H9 (cell line): Measurements from ENCODE around the gene CTNNB1. TPM values are rescaled to one million over a fixed set of nuclear protein-coding genes. Genes with fewer than 3 reads are reported as not detected.

Experiments used
- DNase-seq: peaks from one replicate; pipeline ENCODE4 v3.0.0-alpha.2; 2017
- H2AFZ ChIP-seq: one replicate; pipeline ENCODE4 v1.6.1; 2013; ENCODE audit warnings: mild to moderate bottlenecking, low read length, control low read depth, moderate library complexity
- H2AK5ac ChIP-seq: 2 replicates; pipeline ENCODE4 v1.6.1; 2013; ENCODE audit warnings: low read length, control low read depth, mixed read lengths; ENCODE audit not compliant: insufficient read length
- H2BK120ac ChIP-seq: one replicate; pipeline ENCODE4 v1.6.1; 2013; ENCODE audit warnings: low read depth, mild to moderate bottlenecking, low read length, control low read depth, inconsistent platforms; ENCODE audit not compliant: poor library complexity, severe bottlenecking
- H2BK12ac ChIP-seq: 2 replicates; pipeline ENCODE4 v1.6.1; 2013; ENCODE audit warnings: low read length, control low read depth, mixed read lengths, low read depth; ENCODE audit not compliant: insufficient read length
- H2BK15ac ChIP-seq: 2 replicates; pipeline ENCODE4 v1.6.1; 2013; ENCODE audit warnings: low read depth, low read length, control low read depth
- H2BK20ac ChIP-seq: one replicate; pipeline ENCODE4 v1.6.1; 2013; ENCODE audit warnings: low read depth, mild to moderate bottlenecking, low read length, control low read depth, inconsistent platforms; ENCODE audit not compliant: poor library complexity, severe bottlenecking
- H2BK5ac ChIP-seq: 2 replicates; pipeline ENCODE4 v1.6.1; 2013; ENCODE audit warnings: low read length, control low read depth, mixed read lengths; ENCODE audit not compliant: insufficient read length
- H3K14ac ChIP-seq: 2 replicates; pipeline ENCODE4 v1.6.1; 2013; ENCODE audit warnings: low read length, control low read depth; ENCODE audit not compliant: insufficient read depth
- H3K18ac ChIP-seq: 2 replicates; pipeline ENCODE4 v1.6.1; 2013; ENCODE audit warnings: low read depth, mild to moderate bottlenecking, mixed read lengths, low read length, control low read depth; ENCODE audit not compliant: insufficient read length
- H3K23ac ChIP-seq: 2 replicates; pipeline ENCODE4 v1.6.1; 2013; ENCODE audit warnings: low read length, control low read depth, mixed read lengths, low read depth; ENCODE audit not compliant: insufficient read length
- H3K23me2 ChIP-seq: 2 replicates; pipeline ENCODE4 v1.6.1; 2013; ENCODE audit warnings: low read depth, mild to moderate bottlenecking, mixed read lengths, low read length, control low read depth; ENCODE audit not compliant: insufficient read length, poor library complexity, severe bottlenecking
- H3K27ac ChIP-seq: 2 replicates; pipeline ENCODE4 v1.5.1; 2013; ENCODE audit warnings: low read length, control low read depth, mixed read lengths, low read depth; ENCODE audit not compliant: insufficient read length
- H3K27me3 ChIP-seq: 2 replicates; pipeline ENCODE4 v1.6.1; 2013; ENCODE audit warnings: low read length, control low read depth, inconsistent platforms; ENCODE audit not compliant: insufficient read depth
- H3K4ac ChIP-seq: 2 replicates; pipeline ENCODE4 v1.6.1; 2013; ENCODE audit warnings: low read depth, mild to moderate bottlenecking, control low read depth, inconsistent platforms, low read length, moderate library complexity
- H3K4me1 ChIP-seq: 2 replicates; pipeline ENCODE4 v1.6.1; 2013; ENCODE audit warnings: low read length, control low read depth, inconsistent platforms; ENCODE audit not compliant: insufficient read depth
- H3K4me2 ChIP-seq: 2 replicates; pipeline ENCODE4 v1.6.1; 2013; ENCODE audit warnings: low read length, control low read depth, mixed read lengths; ENCODE audit not compliant: insufficient read length, insufficient read depth
- H3K56ac ChIP-seq: 2 replicates; pipeline ENCODE4 v1.6.1; 2013; ENCODE audit warnings: low read depth, mild to moderate bottlenecking, mixed read lengths, low read length, control low read depth; ENCODE audit not compliant: insufficient read length
- H3K79me1 ChIP-seq: 2 replicates; pipeline ENCODE4 v1.6.1; 2013; ENCODE audit warnings: low read depth, mild to moderate bottlenecking, moderate library complexity, low read length, control low read depth, inconsistent platforms; ENCODE audit not compliant: insufficient read depth, poor library complexity, severe bottlenecking
- H3K79me2 ChIP-seq: 2 replicates; pipeline ENCODE4 v1.6.1; 2013; ENCODE audit warnings: low read length, control low read depth, inconsistent platforms; ENCODE audit not compliant: insufficient read depth
- H3K9ac ChIP-seq: 2 replicates; pipeline ENCODE4 v1.6.1; 2013; ENCODE audit warnings: low read length, control low read depth, mixed read lengths; ENCODE audit not compliant: insufficient read length; ENCODE audit errors: extremely low read depth
- H3K9me3 ChIP-seq: one replicate; pipeline ENCODE4 v1.6.1; 2013; ENCODE audit warnings: low read depth, low read length, inconsistent platforms; ENCODE audit not compliant: control insufficient read depth
- H3T11ph ChIP-seq: one replicate; pipeline ENCODE4 v1.6.1; 2013; ENCODE audit warnings: mild to moderate bottlenecking, low read length, control low read depth, inconsistent platforms
- H4K20me1 ChIP-seq: one replicate; pipeline ENCODE4 v1.6.1; 2013; ENCODE audit not compliant: control insufficient read depth, insufficient read length, insufficient read depth
- H4K5ac ChIP-seq: 2 replicates; pipeline ENCODE4 v1.6.1; 2013; ENCODE audit warnings: low read depth, mild to moderate bottlenecking, mixed read lengths, low read length, control low read depth; ENCODE audit not compliant: insufficient read length
- H4K8ac ChIP-seq: replicated peaks from 2 replicates; pipeline ENCODE4 v1.6.1; 2013; ENCODE audit warnings: low read length, control low read depth, mixed read lengths, low read depth; ENCODE audit not compliant: insufficient read length
- H4K91ac ChIP-seq: 2 replicates; pipeline ENCODE4 v1.6.1; 2013; ENCODE audit warnings: low read depth, mild to moderate bottlenecking, moderate library complexity, mixed read lengths, low read length, control low read depth; ENCODE audit not compliant: insufficient read length
- H3K27ac Mint-ChIP-seq, 3 experiments: 2 replicates in 2 of 3; 3 replicates in 1 of 3; pipeline ENCODE4 v1.8.0; 2020 to 2021; ENCODE audit warnings: mixed read lengths in 3 of 3, mild to moderate bottlenecking in 1 of 3, moderate library complexity in 1 of 3
- H3K27me3 Mint-ChIP-seq: 2 replicates; pipeline ENCODE4 v1.8.0; 2021; ENCODE audit warnings: low read depth, mild to moderate bottlenecking, moderate library complexity, mixed read lengths
- H3K36me3 Mint-ChIP-seq, 3 experiments: 2 replicates in 2 of 3; 3 replicates in 1 of 3; pipeline ENCODE4 v1.8.0; 2020 to 2021; ENCODE audit warnings: low read depth in 3 of 3, mixed read lengths in 3 of 3; ENCODE audit not compliant: insufficient read depth in 1 of 3
- H3K4me1 Mint-ChIP-seq, 2 experiments: 2 replicates each; pipeline ENCODE4 v1.8.0; 2020; ENCODE audit warnings: mixed read lengths in 2 of 2
- H3K4me3 Mint-ChIP-seq, 2 experiments: 2 replicates in 1 of 2; 3 replicates in 1 of 2; pipeline ENCODE4 v1.8.0; 2020 to 2021; ENCODE audit warnings: mild to moderate bottlenecking in 2 of 2, mixed read lengths in 2 of 2, moderate library complexity in 1 of 2
- H3K9me3 Mint-ChIP-seq, 2 experiments: 2 replicates in 1 of 2; 3 replicates in 1 of 2; pipeline ENCODE4 v1.8.0; 2020; ENCODE audit warnings: mild to moderate bottlenecking in 2 of 2, mixed read lengths in 2 of 2, moderate library complexity in 1 of 2
- WGBS: extraction: QIAGEN DNeasy Blood & Tissue Kit; methylation state at CpG from one replicate; pipeline ENCODE4 v1.1.7; 2013; ENCODE audit warnings: missing lambda C conversion rate, low lambda C conversion rate, mixed read lengths; ENCODE audit not compliant: insufficient read length; ENCODE audit errors: extremely low coverage; 5-methylcytosine and 5-hydroxymethylcytosine counted together
- total RNA-seq: library from RNA; stranded (reverse); gene quantifications from 2 replicates; pipeline ENCODE4 v1.2.1, GENCODE V29; 2021
- TF ChIP-seq, protein P1 (sequence below): fragments of 200-600 bp; sonication (generic); conservative IDR thresholded peaks from 3 replicates; pipeline ENCODE4 v1.8.0; 2021; ENCODE audit warnings: antibody characterized with exemption, mild to moderate bottlenecking

The CTNNB1 gene
- total RNA-seq, 1 experiment from 2014 or later: 500 TPM

- Histone ChIP-seq H2BK5ac (no peak overlapping the region), H4K5ac (no peak overlapping the region), H3K9me3 (no peaks in the 10 kb centered on the region), H3K4me1 (no peaks in the 10 kb centered on the region), H2BK20ac (no peak overlapping the region), H3K27me3 (no peaks in the 10 kb centered on the region), H3K14ac (no peak overlapping the region), H3K27ac (no peak overlapping the region), H3K4ac (no peak overlapping the region), H3K23me2 (no peaks in the 10 kb centered on the region), H3K79me1 (no peaks in the 10 kb centered on the region), H2AK5ac (no peak overlapping the region), H3K79me2 (no peaks in the 10 kb centered on the region), H3K9ac (no peak overlapping the region), H3K4me2 (no peak overlapping the region), H2BK120ac (no peak overlapping the region), H2BK12ac (no peak overlapping the region), H3T11ph (no peak overlapping the region), H2BK15ac (no peak overlapping the region), H3K18ac (no peak overlapping the region), H4K91ac (no peak overlapping the region), H3K56ac (no peak overlapping the region), H4K8ac (no peak overlapping the region), H2AFZ (no peak overlapping the region), H4K20me1 (no peaks in the 10 kb centered on the region), H3K23ac (no peak overlapping the region)
- H3K4me3 Mint-ChIP-seq: no peak overlapping the region
- no CpG with 5 or more reads among the region's 8 CpGs for WGBS
- H3K36me3 Mint-ChIP-seq: no peaks in the 10 kb centered on the region
- peaks cover 9 to 12% of the 10 kb centered on the region in 2 experiments for H3K4me1 Mint-ChIP-seq
- no peak overlapping the region for H3K27ac Mint-ChIP-seq
- TF ChIP-seq, protein P1, sequence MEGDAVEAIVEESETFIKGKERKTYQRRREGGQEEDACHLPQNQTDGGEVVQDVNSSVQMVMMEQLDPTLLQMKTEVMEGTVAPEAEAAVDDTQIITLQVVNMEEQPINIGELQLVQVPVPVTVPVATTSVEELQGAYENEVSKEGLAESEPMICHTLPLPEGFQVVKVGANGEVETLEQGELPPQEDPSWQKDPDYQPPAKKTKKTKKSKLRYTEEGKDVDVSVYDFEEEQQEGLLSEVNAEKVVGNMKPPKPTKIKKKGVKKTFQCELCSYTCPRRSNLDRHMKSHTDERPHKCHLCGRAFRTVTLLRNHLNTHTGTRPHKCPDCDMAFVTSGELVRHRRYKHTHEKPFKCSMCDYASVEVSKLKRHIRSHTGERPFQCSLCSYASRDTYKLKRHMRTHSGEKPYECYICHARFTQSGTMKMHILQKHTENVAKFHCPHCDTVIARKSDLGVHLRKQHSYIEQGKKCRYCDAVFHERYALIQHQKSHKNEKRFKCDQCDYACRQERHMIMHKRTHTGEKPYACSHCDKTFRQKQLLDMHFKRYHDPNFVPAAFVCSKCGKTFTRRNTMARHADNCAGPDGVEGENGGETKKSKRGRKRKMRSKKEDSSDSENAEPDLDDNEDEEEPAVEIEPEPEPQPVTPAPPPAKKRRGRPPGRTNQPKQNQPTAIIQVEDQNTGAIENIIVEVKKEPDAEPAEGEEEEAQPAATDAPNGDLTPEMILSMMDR: peak; percentile 38; the same call in 2 of the 3 replicates
- H3K27me3 Mint-ChIP-seq: no peaks in the 10 kb centered on the region
- no peaks in the 10 kb centered on the region; a peak in 1 of 5 replicates for H3K9me3 Mint-ChIP-seq
- no peak for DNase-seq
Observed at GRCh38 chr3:41288785-41289184, 89.5 kb downstream of the CTNNB1 start.
